Progenitor cell of endocrine pancreas (in vitro differentiated cells): Measurements from ENCODE around the gene DKK3. TPM values are rescaled to one million over a fixed set of nuclear protein-coding genes. Genes with fewer than 3 reads are reported as not detected.

Experiments used
- DNase-seq: peaks from one replicate; pipeline ENCODE4 v3.0.0; 2021; ENCODE audit warnings: low spot score; ENCODE audit not compliant: unreplicated experiment
- H3K27ac Mint-ChIP-seq: 2 replicates; pipeline ENCODE4 v1.8.0; 2021; ENCODE audit warnings: mild to moderate bottlenecking, moderate library complexity, mixed read lengths
- H3K27me3 Mint-ChIP-seq: 2 replicates; pipeline ENCODE4 v1.8.0; 2021; ENCODE audit warnings: mixed read lengths
- H3K36me3 Mint-ChIP-seq: 2 replicates; pipeline ENCODE4 v1.8.0; 2022; ENCODE audit warnings: mixed read lengths; ENCODE audit not compliant: insufficient read depth
- H3K4me1 Mint-ChIP-seq: 2 replicates; pipeline ENCODE4 v1.8.0; 2021; ENCODE audit warnings: low read depth, mixed read lengths
- H3K4me3 Mint-ChIP-seq: 2 replicates; pipeline ENCODE4 v1.8.0; 2021; ENCODE audit warnings: low read depth, mild to moderate bottlenecking, moderate library complexity, mixed read lengths
- H3K9me3 Mint-ChIP-seq: 2 replicates; pipeline ENCODE4 v1.8.0; 2021; ENCODE audit warnings: low read depth, mixed read lengths
- CTCF ChIP-seq: fragments of 200-600 bp; sonication (generic); IDR thresholded peaks from one replicate; pipeline ENCODE4 v1.5.0; 2021; ENCODE audit warnings: antibody characterized with exemption, mild to moderate bottlenecking; ENCODE audit not compliant: unreplicated experiment
- total RNA-seq: library from RNA; stranded (reverse); gene quantifications from 2 replicates; pipeline ENCODE4 v1.2.1, GENCODE V29; 2021

The DKK3 gene
- total RNA-seq, 1 donor from 2014 or later = 75.2 TPM

GRCh38 chr11:11915625-11916024 lies 92.8 kb downstream of the DKK3 start:
- H3K4me3 Mint-ChIP-seq = no peak overlapping the region
- H3K36me3 Mint-ChIP-seq = peaks cover 16% of the 10 kb centered on the region
- H3K27me3 Mint-ChIP-seq = no peaks in the 10 kb centered on the region
- no peaks in the 10 kb centered on the region for H3K9me3 Mint-ChIP-seq
- no peak for TF ChIP-seq CTCF
- DNase-seq = no peak
- no peak overlapping the region for H3K27ac Mint-ChIP-seq
- no peaks in the 10 kb centered on the region for H3K4me1 Mint-ChIP-seq

GRCh38 chr11:11913395-11913794 lies 95.0 kb downstream of the DKK3 start:
- DNase-seq = no peak
- no peak for TF ChIP-seq CTCF
- Mint-ChIP-seq H3K27ac (no peak overlapping the region), H3K9me3 (no peaks in the 10 kb centered on the region), H3K36me3 (peaks cover 16% of the 10 kb centered on the region), H3K27me3 (no peaks in the 10 kb centered on the region), H3K4me1 (no peaks in the 10 kb centered on the region), H3K4me3 (no peak overlapping the region)

Other genes starting within 250 kb of the DKK3 start
- 81.5 and 85.8 TPM in 2 replicates for gene USP47, start 166.7 kb downstream of the DKK3 start, total RNA-seq
- gene MICAL2, start 102.0 kb upstream of the DKK3 start, total RNA-seq = 8.3 and 10.0 TPM in 2 replicates